GM19043 (cell line): ENCODE results near the gene TMOD2.

Source experiments
- ATAC-seq: cut with Tn5 transposase; IDR thresholded peaks from one replicate; pipeline ENCODE4 v1.9.1; 2021; ENCODE audit warnings: low read depth; ENCODE audit not compliant: unreplicated experiment

The TMOD2 gene

GRCh38 chr15:51750792-51751696 is at the start of gene TMOD2:
TMOD2 (plus strand) TSS chr15:51751597; CDS start chr15:51766442, 14,845 bp downstream.
- peak; percentile 76 for ATAC-seq

GRCh38 chr15:51702710-51703109 is 48.7 kb upstream of the TMOD2 start:
- no peak for ATAC-seq

GRCh38 chr15:51706291-51706690 is 45.1 kb upstream of the TMOD2 start:
- ATAC-seq: no peak

GRCh38 chr15:51706926-51707608 is 44.3 kb upstream of the TMOD2 start:
- ATAC-seq: no peak

GRCh38 chr15:51708013-51708412 is 43.4 kb upstream of the TMOD2 start:
- ATAC-seq: no peak

GRCh38 chr15:51709031-51709430 is 42.4 kb upstream of the TMOD2 start:
- no peak for ATAC-seq

GRCh38 chr15:51714162-51714561 is 37.2 kb upstream of the TMOD2 start:
- ATAC-seq: no peak

- ATAC-seq: no peak
These were observed 36.5 kb upstream of the TMOD2 start for GRCh38 chr15:51714911-51715310.

GRCh38 chr15:51718219-51718618 is 33.2 kb upstream of the TMOD2 start:
- no peak for ATAC-seq

- no peak for ATAC-seq
These were observed 32.7 kb upstream of the TMOD2 start for GRCh38 chr15:51718746-51719145.

- no peak for ATAC-seq
These were observed 31.0 kb upstream of the TMOD2 start for GRCh38 chr15:51720201-51720995.

GRCh38 chr15:51721199-51721960 is 30.0 kb upstream of the TMOD2 start:
- ATAC-seq: no peak

GRCh38 chr15:51724199-51724598 is 27.2 kb upstream of the TMOD2 start:
- ATAC-seq: no peak

- no peak for ATAC-seq
These were observed 26.7 kb upstream of the TMOD2 start for GRCh38 chr15:51724673-51725072.

- ATAC-seq: peak; percentile 87
These were observed 24.9 kb upstream of the TMOD2 start for GRCh38 chr15:51726302-51727073.

GRCh38 chr15:51727141-51727897 is 24.1 kb upstream of the TMOD2 start:
- ATAC-seq: no peak

- ATAC-seq: peak; percentile 63
These were observed 19.7 kb upstream of the TMOD2 start for GRCh38 chr15:51731549-51732267.

GRCh38 chr15:51732646-51733045 is 18.8 kb upstream of the TMOD2 start:
- no peak for ATAC-seq
